Transverse colon (tissue), 4 donors: ENCODE measurements around the gene MUC4.

Source experiments
- CTCF ChIP-seq, 5 experiments: fragments of 200-600 bp in 3 of 5; fragments of 450-650 bp in 2 of 5; sonication (generic) in 3 of 5; IDR thresholded peaks; 1 replicate in 2 of 5; 2 replicates in 3 of 5; pipeline ENCODE4 v1.5.1; 2016 to 2017; ENCODE audit warnings: antibody characterized with exemption in 5 of 5, inconsistent platforms in 3 of 5, mild to moderate bottlenecking in 2 of 5, moderate library complexity in 1 of 5
- EP300 ChIP-seq: sonication (generic); formaldehyde crosslinking; IDR thresholded peaks from one replicate; pipeline ENCODE4 v1.6.1; 2017; ENCODE audit warnings: antibody characterized with exemption, low read depth
- POLR2A ChIP-seq: fragments of 450-650 bp; IDR thresholded peaks from one replicate; pipeline ENCODE4 v1.6.1; 2016; ENCODE audit warnings: antibody characterized with exemption, mild to moderate bottlenecking, moderate library complexity
- POLR2AphosphoS5 ChIP-seq, 3 donors: sonication (generic); formaldehyde crosslinking; IDR thresholded peaks; one replicate each; pipeline ENCODE4 v1.6.1; 2016; ENCODE audit warnings: antibody characterized with exemption in 3 of 3

- TF ChIP-seq CTCF (IDR thresholded peaks at IDR 0.05) (no peak), POLR2A (no peak), EP300 (no peak), POLR2AphosphoS5 (IDR thresholded peaks at IDR 0.05) (no peak)
Measured at GRCh38 chr3:195821403-195822130, 9.8 kb upstream of the MUC4 start.
